Adipose tissue (tissue), 3 donors: ENCODE data around the gene OR51B6. TPM values are rescaled to one million over a fixed set of nuclear protein-coding genes. Genes with fewer than 3 reads are reported as not detected.
"Not testable (repeated sequence)": the region's sequence is repeated elsewhere in the genome, so short reads cannot be mapped to it uniquely, and the experiment has no call there.

Source experiments
- H3K27ac ChIP-seq: one replicate; pipeline ENCODE4 v1.5.1; 2013; ENCODE audit warnings: low read depth, low read length
- WGBS, 3 donors: extraction: QIAGEN DNeasy Blood & Tissue Kit; methylation state at CpG; one replicate each; pipeline ENCODE4 v1.1.7; 2013; 5-methylcytosine and 5-hydroxymethylcytosine counted together
- polyA plus RNA-seq, 3 donors: library from polyadenylated mRNA; stranded (reverse); fragments of 200-250 nt; gene quantifications; one replicate each; pipeline ENCODE4 v1.2.3, GENCODE V29; 2013
- donor health status: healthy with polysubstance abuse.
- donor health status: Bipolar disorder and iron deficiency.
- donor health status: healthy.

The OR51B6 gene
- polyA plus RNA-seq, 3 donors = not detected

DNA sequence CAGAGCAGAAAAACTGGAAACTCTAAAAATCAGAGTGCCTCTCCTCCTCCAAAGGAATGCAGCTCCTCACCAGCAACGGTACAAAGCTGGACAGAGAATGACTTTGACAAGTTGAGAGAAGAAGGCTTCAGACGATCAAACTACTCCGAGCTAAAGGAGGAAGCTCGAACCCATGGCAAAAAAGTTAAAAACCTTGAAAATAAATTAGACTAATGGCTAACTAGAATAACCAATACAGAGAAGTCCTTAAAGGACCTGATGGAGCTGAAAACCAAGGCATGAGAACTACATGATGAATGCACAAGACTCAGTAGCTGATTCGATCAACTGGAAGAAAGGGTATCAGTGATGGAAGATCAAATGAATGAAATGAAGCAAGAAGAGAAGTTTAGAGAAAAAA is 4.7 kb downstream of the OR51B6 start:
- not testable (repeated sequence) for H3K27ac ChIP-seq
- 86 to 88% (median 87%) methylated on average over 1 to 5 of the region's 5 CpGs for WGBS, 3 donors

DNA sequence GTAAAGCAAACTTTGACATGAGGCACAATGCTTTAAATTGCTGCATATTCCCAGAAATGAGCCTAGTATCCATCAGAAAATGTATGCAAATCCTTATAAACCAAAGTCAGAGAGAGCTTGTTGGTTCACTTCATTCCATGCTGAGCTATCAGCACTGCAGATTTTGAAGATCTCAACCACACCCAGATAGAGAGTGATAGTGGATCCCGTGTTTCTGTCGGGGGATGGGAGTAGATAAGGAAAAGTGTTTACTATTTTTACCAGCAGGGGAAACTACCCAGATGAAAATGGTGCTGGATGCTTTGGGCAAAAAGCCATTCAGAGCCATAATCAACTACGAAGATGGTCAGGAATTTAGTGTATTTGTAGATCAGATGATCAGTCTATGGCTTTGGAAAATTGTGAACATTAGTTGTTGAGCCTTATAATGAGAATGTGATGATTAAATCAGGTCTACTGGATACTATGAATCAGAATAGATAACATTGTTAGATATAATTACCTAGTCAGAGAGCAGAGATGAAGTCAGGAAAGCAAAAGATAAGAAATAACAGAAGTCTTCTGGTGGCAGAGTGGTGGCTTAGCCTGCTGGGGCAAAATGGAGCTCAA is 10.8 kb downstream of the OR51B6 start:
- WGBS, 3 donors = 49 to 82% (median 79%) methylated on average over 3 of the region's 3 CpGs
- H3K27ac ChIP-seq = no peak overlapping the region

DNA sequence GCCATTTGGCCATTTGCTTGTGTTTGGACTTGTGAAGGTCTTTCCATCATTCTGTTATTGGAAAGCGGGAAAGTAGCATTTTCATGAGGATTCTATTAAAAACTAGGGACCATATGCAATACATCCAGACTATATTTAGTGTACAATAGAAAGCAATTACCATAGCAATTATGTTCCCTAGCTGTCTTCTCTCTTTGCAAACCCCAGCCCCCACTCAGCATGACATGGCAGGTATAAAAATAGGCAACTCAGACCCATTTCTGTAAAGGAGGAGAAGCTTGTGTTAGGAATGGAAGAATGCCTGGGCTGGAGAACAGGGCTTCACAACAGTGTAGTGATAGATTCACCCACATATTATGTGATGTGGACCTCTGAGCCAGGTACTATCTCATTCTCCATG is 12.4 kb downstream of the OR51B6 start:
- H3K27ac ChIP-seq = no peak overlapping the region
- 87 to 91% (median 90%) methylated on average over 1 of the region's 1 CpG for WGBS, 3 donors

DNA sequence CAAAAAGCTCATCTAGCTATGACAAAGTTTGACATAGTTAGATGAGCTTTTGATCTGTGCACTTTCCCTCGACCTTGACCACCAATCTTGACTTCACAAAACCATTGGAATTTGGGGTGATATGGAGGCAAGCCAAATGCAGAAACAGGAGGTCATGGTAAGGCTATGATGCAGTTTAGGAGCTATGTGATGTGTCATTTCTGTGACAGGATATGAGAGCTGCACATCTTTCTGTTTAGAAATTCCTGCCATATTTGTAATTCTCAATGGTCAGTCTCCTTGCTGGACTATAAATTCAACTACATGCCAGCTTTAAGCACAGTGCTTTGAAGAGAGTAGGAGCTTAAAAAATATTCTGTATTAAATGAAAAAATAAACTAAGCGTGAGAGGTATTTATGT is 12.9 kb downstream of the OR51B6 start:
- 37 to 60% (median 57%) methylated on average over 1 to 2 of the region's 2 CpGs for WGBS, 3 donors
- H3K27ac ChIP-seq = no peak overlapping the region

DNA sequence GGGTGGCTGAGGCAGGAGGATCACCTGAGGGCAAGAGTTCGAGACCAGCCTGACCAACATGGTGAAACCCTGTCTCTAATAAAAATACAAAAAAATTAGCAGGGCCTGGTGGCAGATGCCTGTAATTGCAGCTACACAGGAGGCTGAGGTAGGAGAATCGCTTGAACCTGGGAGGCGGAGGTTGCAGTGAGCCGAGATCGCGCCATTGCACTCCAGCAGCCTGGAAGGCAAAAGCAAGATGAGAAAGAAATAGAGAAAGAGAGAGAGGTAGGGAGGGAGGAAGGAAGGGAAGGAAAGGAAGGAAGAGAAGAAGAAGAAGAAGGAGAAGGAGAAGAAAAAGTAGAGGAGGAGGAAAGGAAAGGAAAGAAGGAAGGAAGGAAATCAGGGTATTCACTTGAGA is 15.1 kb downstream of the OR51B6 start:
- 78 to 95% (median 93%) methylated on average over 6 of the region's 6 CpGs for WGBS, 3 donors
- not testable (repeated sequence) for H3K27ac ChIP-seq

DNA sequence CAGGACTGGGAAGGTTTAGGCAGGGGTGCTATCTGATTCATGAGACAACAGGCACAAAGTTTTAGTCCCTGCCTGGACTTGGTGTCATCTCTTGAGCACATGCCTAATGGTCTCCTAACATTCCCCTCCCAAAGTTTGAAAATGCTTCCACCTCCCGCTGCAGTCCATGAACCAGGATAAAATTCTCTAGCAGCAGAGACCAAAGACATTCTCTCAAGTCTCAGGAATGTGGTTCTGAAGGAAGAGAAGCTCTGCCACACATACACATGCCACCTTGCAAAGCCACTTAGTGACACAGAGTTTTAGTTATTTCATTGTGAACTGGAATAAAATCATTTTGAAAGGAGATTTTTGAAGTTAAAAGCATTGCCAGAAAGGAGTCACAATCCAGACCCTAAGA is 15.5 kb downstream of the OR51B6 start:
- no peak overlapping the region for H3K27ac ChIP-seq
- 0 to 88% (median 83%) methylated on average over 1 of the region's 1 CpG for WGBS, 3 donors

DNA sequence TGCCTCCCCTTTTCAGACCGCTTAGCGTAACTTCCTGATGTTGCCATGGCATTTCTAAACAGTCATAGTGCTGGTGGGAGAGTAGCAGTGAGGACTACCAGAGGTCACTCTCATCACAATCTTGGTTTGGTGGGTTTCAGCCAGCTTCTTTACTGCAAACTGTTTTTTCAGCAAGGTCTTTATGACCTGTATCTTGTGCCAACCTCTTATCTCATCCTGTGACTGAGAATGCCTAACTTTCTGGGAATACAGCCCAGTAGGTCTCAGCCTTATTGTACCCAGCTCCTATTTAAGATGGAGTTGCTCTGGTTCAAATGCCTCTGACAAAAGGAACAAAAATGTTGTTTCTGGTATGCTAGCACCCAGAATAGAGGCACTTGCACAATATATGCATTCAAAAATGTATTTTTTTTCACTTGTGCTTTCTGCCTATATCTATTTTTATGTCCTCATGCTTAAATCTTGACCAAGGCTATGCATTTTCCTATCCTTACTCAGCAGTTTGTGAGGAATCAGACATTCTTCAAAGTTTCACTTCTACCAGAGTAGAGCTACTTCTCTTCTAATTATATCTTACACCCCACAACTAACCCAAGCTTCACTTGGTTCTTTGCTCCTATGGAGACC is 16.3 kb downstream of the OR51B6 start:
- WGBS, 3 donors = 30 to 73% (median 65%) methylated on average over 2 of the region's 2 CpGs
- no peak overlapping the region for H3K27ac ChIP-seq

DNA sequence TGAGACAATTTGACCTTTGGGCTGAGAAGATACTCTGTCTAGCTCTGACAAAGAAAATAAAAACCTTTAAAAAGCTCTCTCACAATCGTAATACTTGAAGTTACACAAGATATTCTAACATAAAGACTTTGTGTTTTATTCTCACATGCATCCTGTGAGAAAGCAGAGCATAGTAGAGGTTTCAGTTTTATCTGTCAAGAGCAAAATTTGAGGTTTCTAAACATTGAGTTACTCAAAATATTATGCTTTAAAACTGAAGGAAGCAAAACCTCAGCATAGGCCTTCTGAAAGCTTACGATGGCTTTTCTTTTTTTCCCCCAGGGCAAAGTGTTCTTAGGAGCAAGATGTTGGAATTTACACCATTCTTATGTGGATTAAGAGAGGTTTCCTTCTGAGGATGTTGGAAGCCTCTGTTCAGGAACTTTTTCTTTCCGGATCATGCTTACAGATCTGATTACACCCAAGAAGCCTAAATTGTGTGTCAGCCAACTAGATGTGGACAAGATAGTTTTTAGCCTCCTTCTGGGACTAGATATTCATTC is 17.3 kb downstream of the OR51B6 start:
- H3K27ac ChIP-seq = no peak overlapping the region
- 57 to 83% (median 71%) methylated on average over 3 of the region's 3 CpGs for WGBS, 3 donors

DNA sequence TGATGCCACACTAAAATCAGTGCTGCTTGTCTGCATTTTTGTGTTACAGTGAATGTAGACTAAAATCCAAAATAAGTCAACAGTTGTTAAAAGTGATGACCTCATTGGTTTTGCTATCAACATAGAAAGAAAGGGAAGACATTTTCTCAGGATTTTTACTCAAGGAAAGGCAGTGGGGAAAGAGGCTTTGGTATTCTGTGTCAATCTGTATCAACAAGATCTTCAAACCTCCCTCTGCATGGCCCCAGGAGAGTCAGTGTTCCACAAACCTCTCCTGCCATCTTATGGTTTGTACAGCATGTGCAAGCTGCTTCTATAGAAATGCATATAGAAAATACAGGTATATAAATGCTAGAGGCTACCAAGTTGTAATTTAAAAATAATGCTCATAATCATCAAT is 18.5 kb downstream of the OR51B6 start:
- no peak overlapping the region for H3K27ac ChIP-seq

DNA sequence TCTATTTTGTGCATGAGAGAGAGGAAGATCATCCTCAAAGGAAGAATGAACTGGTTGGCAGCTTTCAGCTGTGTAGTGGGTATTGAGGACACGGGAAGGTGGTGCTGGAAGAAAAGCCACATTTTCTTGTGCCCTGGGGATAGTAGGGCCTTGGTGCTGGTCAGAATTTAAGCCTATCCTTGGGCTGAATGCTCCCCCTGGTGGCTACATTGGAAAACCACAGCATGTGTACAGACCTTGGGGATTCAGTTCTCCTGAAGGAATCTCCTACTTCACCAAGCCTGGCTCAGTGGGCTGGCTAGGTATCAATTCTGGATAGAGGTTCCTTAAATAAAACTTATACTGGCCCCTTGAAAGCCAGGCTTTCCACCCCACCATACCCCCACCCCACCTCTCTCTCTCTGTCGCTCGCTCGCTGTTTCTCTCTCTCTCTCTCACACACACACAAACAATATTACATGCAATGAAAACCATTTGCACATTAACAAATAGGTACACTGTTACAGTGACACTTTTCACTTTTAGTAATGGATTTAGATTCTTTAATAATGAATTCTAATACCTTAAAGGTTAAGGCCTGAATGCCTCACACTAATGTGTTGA is 29.5 kb downstream of the OR51B6 start:
- H3K27ac ChIP-seq = no peak overlapping the region
- WGBS, 3 donors = 72 to 78% (median 73%) methylated on average over 4 of the region's 4 CpGs

DNA sequence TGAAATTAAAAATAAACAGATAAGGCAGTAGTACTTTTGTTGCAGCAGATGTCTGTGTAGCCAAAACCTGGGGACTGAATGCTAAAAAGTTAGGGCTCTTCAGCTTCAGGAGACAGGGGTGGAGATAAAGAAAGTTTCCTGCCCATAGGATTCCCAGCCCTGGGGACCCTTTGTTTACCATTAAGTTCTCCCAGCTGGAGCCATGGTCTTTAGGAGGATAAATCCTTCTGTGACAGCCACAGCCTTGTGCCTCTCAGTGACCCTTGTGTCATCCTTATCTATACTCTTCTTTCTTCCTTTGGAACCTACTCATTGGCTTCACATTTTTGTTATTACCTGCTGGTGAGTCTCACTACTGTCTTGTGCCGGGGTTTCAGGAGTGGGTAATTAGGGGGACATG is 32.3 kb downstream of the OR51B6 start, which contains the start of gene OR51M1:
OR51M1 (plus strand) TSS at position 237 of the 400 bp plus-strand sequence. CDS start 5,587 bp downstream, outside the sequence.
- H3K27ac ChIP-seq = no peak within 1 kb of the TSS
- 46 to 79% (median 71%) methylated on average over 1 of the region's 1 CpG for WGBS, 3 donors

DNA sequence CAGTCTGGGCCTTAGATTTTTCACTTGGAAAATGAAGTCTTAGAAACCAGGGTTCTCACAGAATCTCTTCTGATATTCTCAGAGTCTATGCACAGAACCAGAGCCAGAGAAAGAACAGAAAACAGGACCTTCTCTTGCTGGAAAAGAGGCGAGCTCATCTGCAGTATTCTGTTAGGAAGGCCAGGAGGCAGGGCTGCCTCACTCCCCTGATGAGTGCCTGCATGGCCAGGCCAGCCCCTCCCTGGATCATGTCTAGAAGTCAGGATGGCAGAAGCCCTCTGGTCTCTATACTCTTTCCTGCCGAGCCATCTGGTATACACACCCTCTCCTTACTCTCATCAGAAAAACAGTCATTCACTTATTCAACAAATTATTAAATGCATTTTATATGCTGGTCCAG is 33.0 kb downstream of the OR51B6 start:
- H3K27ac ChIP-seq = no peak overlapping the region
- 63 to 77% (median 69%) methylated on average over 2 of the region's 2 CpGs for WGBS, 3 donors

DNA sequence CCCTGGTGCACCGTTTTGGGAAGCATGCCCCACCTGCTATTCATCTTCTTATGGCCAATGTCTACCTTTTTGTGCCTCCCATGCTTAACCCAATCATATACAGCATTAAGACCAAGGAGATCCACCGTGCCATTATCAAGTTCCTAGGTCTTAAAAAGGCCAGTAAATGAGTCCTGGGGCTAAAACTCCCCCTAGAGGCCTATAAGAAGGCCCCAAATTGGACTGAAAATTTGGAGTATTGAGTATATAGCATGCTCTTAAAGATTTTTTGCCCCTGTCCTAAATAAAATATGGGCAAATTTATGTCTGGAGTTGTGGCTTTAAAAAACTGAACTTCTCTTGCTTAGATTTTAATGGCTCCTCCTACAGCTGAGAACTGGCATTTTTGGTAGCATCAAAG is 38.9 kb downstream of the OR51B6 start:
- no peak overlapping the region for H3K27ac ChIP-seq
- 69 to 81% (median 72%) methylated on average over 2 of the region's 2 CpGs for WGBS, 3 donors

DNA sequence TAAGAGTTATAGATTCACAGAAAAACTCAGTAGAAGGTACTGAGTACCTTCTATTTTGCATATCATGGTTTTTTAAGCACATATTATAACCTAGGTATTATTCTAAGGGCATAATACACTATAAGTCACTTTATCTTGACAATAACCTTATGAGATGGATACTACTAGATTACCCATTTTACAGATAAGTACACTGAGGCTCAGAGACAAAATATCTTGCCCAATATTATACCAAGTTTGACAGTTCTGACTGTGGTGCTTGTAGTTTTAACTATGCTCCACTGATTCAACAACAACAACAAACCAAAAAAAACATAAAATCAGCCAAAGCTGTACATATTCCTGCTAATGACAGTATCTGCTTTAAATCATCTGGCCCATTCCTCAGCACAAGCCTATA is 42.8 kb downstream of the OR51B6 start:
- no peak overlapping the region for H3K27ac ChIP-seq

DNA sequence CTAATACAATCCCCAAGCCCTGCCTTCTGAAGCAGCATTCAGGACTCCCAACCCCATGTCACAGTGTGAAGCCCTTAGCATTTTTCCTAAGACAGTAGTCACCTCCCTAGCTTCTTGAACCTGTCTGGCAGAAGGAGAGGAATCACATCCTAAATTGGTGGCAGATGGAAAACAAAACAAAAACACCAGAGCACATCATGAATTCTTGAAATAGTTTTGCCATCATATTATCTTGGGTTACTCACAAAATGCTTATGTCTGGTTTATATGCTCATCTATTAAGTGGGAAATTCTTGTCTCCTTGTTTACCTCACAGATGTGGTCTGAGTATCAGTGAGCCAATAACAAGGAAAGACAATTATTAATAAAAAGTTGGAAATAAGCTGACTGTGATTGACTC is 47.6 kb downstream of the OR51B6 start:
- no peak overlapping the region for H3K27ac ChIP-seq

Other genes starting within 250 kb of the OR51B6 start
- not detected for gene OR52A5, start 213.2 kb upstream of the OR51B6 start, polyA plus RNA-seq
- not detected for gene OR52A1, start 196.8 kb upstream of the OR51B6 start, polyA plus RNA-seq
- gene OR51V1, start 150.8 kb upstream of the OR51B6 start, polyA plus RNA-seq = not detected
- gene HBB, start 124.4 kb upstream of the OR51B6 start, polyA plus RNA-seq = 100 to 1,000 TPM in 1 of 3 donors, 10 to 100 TPM in 2; 12.9 to 541 (median 41.6) TPM
- gene HBD, start 117.0 kb upstream of the OR51B6 start, polyA plus RNA-seq = under 1 TPM in 1 of 3 donors, not detected in 2; 0.30 TPM
- gene HBG1, start 101.7 kb upstream of the OR51B6 start, polyA plus RNA-seq = not detected
- not detected for gene HBG2, start 96.7 kb upstream of the OR51B6 start, polyA plus RNA-seq
- gene HBE1, start 81.6 kb upstream of the OR51B6 start, polyA plus RNA-seq = under 1 TPM in 2 of 3 donors, not detected in 1; 0.10 to 0.14 TPM
- not detected for gene OR51B4, start 49.6 kb upstream of the OR51B6 start, polyA plus RNA-seq
- not detected for gene OR51B2, start 27.2 kb upstream of the OR51B6 start, polyA plus RNA-seq
- not detected for gene OR51B5, start 8.0 kb upstream of the OR51B6 start, polyA plus RNA-seq
- gene OR51M1, start 32.3 kb downstream of the OR51B6 start, polyA plus RNA-seq = not detected
- gene OR51Q1, start 70.6 kb downstream of the OR51B6 start, polyA plus RNA-seq = not detected
- not detected for gene OR51I1, start 90.0 kb downstream of the OR51B6 start, polyA plus RNA-seq
- gene OR51I2, start 97.8 kb downstream of the OR51B6 start, polyA plus RNA-seq = not detected
- not detected for gene OR52D1, start 137.2 kb downstream of the OR51B6 start, polyA plus RNA-seq
- not detected for gene UBQLN3, start 158.4 kb downstream of the OR51B6 start, polyA plus RNA-seq
- under 1 TPM; 0.08 to 0.22 (median 0.09) TPM for gene UBQLNL, start 165.2 kb downstream of the OR51B6 start, polyA plus RNA-seq
- not detected for gene OR52H1, start 197.0 kb downstream of the OR51B6 start, polyA plus RNA-seq
- gene OR52B6, start 229.4 kb downstream of the OR51B6 start, polyA plus RNA-seq = not detected
- gene TRIM6, start 245.1 kb downstream of the OR51B6 start, polyA plus RNA-seq = 1 to 10 TPM; 1.4 to 2.9 (median 2.4) TPM